Measurements from ENCODE around the gene UBXN4.

The UBXN4 gene

GRCh38 chr2:135829378-135830135 lies 87.9 kb downstream of the UBXN4 start:
- no peak overlapping the region for H3K27ac ChIP-seq
- no peaks in the 10 kb centered on the region for H3K9me3 ChIP-seq (ENCODE audit: severe bottlenecking)
- no peaks in the 10 kb centered on the region for H3K27me3 ChIP-seq (ENCODE audit: insufficient read depth, low read depth, severe bottlenecking)
- no peaks in the 10 kb centered on the region for H3K36me3 ChIP-seq
- no peak overlapping the region for H3K4me3 ChIP-seq (ENCODE audit: low read depth, low read length)
- no peak for DNase-seq
- TF ChIP-seq CTCF (IDR thresholded peaks at IDR 0.05; ENCODE audit: low read depth, low read length): no peak

GRCh38 chr2:135831180-135831812 lies 89.6 kb downstream of the UBXN4 start:
- Histone ChIP-seq H3K4me3 (ENCODE audit: low read depth, low read length) (no peak overlapping the region), H3K27me3 (ENCODE audit: insufficient read depth, low read depth, severe bottlenecking) (no peaks in the 10 kb centered on the region), H3K27ac (no peak overlapping the region), H3K36me3 (no peaks in the 10 kb centered on the region), H3K9me3 (ENCODE audit: severe bottlenecking) (no peaks in the 10 kb centered on the region)
- TF ChIP-seq CTCF (IDR thresholded peaks at IDR 0.05; ENCODE audit: low read depth, low read length): no peak
- no peak for DNase-seq

- Histone ChIP-seq H3K27ac (no peak overlapping the region), H3K4me3 (ENCODE audit: low read depth, low read length) (no peak overlapping the region), H3K9me3 (ENCODE audit: severe bottlenecking) (no peaks in the 10 kb centered on the region), H3K27me3 (ENCODE audit: insufficient read depth, low read depth, severe bottlenecking) (no peaks in the 10 kb centered on the region), H3K36me3 (no peaks in the 10 kb centered on the region)
- DNase-seq: no peak
- TF ChIP-seq CTCF (IDR thresholded peaks at IDR 0.05; ENCODE audit: low read depth, low read length): no peak
These were observed 91.2 kb downstream of the UBXN4 start for GRCh38 chr2:135832891-135833290.
